GM19023 (cell line): ENCODE measurements around the gene OVOL2.
"Not testable (repeated sequence)": the region's sequence is repeated elsewhere in the genome, so short reads cannot be mapped to it uniquely, and the experiment has no call there.

Source experiments
- ATAC-seq: cut with Tn5 transposase; IDR thresholded peaks from one replicate; pipeline ENCODE4 v1.9.1; 2021; ENCODE audit warnings: mild to moderate bottlenecking, moderate library complexity; ENCODE audit not compliant: unreplicated experiment

The OVOL2 gene

GRCh38 chr20:18058661-18059467, 1.1 kb upstream of the OVOL2 start:
- no peak for ATAC-seq

- ATAC-seq, result no peak
Measured at GRCh38 chr20:18057994-18058349, 256 bp upstream of the OVOL2 start.

- ATAC-seq, result no peak
Measured at GRCh38 chr20:18056174-18057100, 1.3 kb downstream of the OVOL2 start.

GRCh38 chr20:18055261-18055660, 2.5 kb downstream of the OVOL2 start:
- no peak for ATAC-seq

GRCh38 chr20:18052856-18053255, 4.9 kb downstream of the OVOL2 start:
- ATAC-seq, result no peak

GRCh38 chr20:18050628-18051027, 7.1 kb downstream of the OVOL2 start:
- ATAC-seq, result no peak

- no peak for ATAC-seq
Measured at GRCh38 chr20:18048176-18048575, 9.5 kb downstream of the OVOL2 start.

GRCh38 chr20:18046535-18046934, 11.2 kb downstream of the OVOL2 start:
- no peak for ATAC-seq

- ATAC-seq, result no peak
Measured at GRCh38 chr20:18042229-18042628, 15.5 kb downstream of the OVOL2 start.

- ATAC-seq, result no peak
Measured at GRCh38 chr20:18041462-18041861, 16.3 kb downstream of the OVOL2 start.

GRCh38 chr20:18039063-18039462, 18.7 kb downstream of the OVOL2 start:
- no peak for ATAC-seq

- no peak for ATAC-seq
Measured at GRCh38 chr20:18034039-18034438, 23.7 kb downstream of the OVOL2 start.

- no peak for ATAC-seq
Measured at GRCh38 chr20:18032977-18033892, 24.5 kb downstream of the OVOL2 start.

- no peak for ATAC-seq
Measured at GRCh38 chr20:18031888-18032509, 25.7 kb downstream of the OVOL2 start.

- ATAC-seq, result no peak
Measured at GRCh38 chr20:18031050-18031449, 26.7 kb downstream of the OVOL2 start.

- ATAC-seq, result no peak
Measured at GRCh38 chr20:18030020-18030419, 27.7 kb downstream of the OVOL2 start.

- ATAC-seq, result not testable (repeated sequence)
Measured at GRCh38 chr20:18027011-18027410, 30.7 kb downstream of the OVOL2 start.

GRCh38 chr20:18024606-18025127, 33.0 kb downstream of the OVOL2 start:
- ATAC-seq, result no peak

GRCh38 chr20:18020931-18021330, 36.8 kb downstream of the OVOL2 start:
- ATAC-seq, result no peak

- ATAC-seq, result no peak
Measured at GRCh38 chr20:18019068-18019467, 38.6 kb downstream of the OVOL2 start.
